HG03457 (cell line): ENCODE results near the gene KCNIP4.

Source experiments
- ATAC-seq: cut with Tn5 transposase; IDR thresholded peaks from one replicate; pipeline ENCODE4 v1.9.1; 2021; ENCODE audit warnings: moderate number of reproducible peaks; ENCODE audit not compliant: unreplicated experiment

Gene KCNIP4

DNA sequence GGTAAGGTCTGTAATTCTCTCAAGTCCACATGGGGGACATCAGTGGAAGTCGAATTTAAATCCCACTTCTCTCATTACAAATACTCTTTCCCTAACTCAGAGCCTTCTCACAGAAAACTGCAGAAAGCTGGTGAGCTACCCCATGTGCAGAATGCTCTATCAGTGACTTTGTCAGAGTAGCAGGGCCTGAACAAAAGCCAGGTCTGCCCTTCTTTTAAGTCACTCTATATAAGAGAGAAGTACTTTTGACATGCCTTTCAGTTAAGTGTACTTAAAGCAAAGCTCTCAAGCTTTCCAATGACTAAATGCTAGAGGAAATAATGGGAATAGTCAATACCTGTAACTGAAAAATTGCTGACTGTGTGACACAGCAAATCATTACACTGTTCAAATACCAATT is 323.1 kb downstream of the KCNIP4 start:
- ATAC-seq: no peak

DNA sequence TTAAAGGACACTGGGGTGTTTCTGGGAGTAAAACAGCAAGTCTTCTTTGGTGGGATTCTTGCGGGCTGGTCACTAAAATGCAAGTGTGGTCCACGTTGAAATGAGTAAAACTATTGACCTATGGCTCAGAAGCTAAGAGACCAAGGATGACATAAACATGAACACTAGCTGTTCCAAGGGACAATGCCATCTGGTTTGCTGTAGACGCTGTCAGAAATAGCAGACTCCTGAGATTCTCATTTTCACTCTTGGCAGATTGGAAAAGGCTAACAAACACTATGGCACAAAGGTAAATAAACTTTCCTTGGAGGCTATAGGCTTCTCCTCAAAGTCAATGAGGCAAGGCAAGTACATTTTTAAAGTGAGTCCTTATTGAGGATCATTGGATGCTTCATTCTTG is 343.6 kb downstream of the KCNIP4 start:
- no peak for ATAC-seq

DNA sequence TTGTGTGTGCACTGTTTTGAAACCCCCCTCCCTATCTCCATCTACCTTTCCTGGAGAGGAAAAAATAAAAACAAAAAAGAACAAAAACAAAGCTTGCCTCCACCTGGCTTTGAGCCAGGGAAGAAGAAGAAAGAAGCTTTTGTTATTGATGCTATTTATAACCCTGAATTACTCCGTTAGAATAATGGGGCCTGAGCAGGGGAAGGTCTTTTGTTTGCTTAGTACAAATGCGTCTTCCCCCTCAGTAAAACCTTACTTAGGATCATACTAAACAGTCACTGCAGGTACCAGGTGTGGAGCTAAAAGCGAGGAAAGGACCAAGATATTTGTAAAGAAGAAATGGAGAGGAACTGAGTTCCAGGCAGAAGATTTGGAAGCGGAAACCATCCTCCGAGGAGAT is 352.1 kb downstream of the KCNIP4 start:
- no peak for ATAC-seq

DNA sequence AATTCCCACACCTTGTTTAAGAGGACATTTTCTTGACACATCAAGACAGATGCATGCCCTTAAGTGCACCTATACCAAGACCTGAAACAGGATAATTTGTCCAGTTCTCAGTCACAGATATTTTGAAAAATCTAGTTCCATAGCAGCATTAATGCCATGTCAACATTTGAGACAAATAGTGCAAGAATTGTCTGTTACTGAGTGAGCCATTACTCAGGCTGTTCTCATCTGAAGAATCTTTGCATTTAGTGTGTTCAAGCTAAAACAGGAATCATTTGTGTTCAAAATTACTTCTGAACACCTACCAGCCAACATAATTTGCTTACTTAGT is 354.9 kb downstream of the KCNIP4 start:
- no peak for ATAC-seq

DNA sequence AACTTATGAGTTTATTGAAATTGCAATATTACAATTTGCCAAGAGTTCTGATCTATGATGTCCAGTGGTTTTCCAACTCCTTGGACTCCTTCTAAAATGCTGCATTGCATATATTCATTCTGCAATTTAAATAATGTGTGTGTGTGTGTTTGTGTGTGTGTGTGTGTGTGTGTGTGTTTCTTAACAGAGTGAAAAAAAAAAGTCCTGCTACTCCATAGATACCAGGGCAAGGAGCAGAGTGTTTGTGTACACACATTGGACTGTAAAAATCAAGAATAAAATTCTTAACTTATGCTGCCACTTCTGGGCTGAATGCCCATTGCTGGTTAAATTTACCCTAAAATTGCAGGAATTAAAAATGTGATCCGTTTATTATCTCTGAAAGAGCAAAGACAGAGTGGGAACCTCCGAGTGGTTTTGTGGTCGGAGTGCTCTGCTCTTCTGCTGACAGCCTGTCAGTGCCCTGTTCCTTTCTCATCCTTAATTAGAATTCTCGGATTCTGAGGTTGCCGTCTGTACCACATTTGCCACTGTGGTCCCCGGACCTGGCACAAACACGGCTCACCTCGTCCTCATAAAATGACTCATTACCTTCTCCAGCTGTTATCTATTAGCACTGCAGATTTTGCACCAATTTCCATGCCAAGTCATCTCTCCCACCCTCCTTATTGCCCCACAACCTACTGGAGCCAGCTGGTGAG is 355.5 kb downstream of the KCNIP4 start:
- ATAC-seq: no peak

DNA sequence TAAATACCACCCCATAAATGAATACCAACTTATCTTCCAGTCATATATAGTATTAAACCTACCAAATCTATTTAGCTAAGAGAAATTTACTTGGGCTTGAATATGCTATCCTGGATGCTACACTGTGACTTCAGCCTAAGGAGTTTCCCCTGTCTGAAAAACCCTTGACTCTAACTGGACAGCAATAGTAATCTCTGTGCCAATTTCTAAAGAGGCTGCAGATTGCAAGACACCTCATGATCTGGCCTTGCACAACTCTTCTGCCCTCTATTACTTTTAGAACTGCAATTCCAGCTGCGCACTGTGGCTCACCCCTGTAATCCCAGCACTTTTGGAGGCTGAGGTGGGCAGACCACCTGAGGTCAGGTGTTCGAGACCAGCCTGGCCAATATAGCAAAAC is 371.5 kb downstream of the KCNIP4 start:
- ATAC-seq: no peak

DNA sequence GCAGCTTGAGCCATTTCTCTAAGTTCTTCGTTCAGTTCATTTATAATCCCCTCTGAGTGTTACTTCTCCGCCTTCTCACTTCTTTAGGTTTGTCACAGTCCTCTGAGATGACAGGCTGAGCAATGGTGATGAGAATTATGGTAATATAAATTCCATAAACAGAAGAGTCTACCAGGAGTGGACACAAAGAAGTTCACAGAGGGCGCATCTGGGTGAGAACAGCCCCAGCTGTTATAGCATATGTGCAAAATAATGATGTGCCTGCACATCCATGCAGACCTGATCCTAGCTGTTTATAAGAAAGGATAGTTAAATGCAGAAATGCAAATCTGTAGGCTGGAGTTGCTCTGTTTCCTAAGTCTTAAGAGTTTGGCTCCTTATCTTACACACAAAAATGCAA is 377.5 kb downstream of the KCNIP4 start:
- no peak for ATAC-seq

DNA sequence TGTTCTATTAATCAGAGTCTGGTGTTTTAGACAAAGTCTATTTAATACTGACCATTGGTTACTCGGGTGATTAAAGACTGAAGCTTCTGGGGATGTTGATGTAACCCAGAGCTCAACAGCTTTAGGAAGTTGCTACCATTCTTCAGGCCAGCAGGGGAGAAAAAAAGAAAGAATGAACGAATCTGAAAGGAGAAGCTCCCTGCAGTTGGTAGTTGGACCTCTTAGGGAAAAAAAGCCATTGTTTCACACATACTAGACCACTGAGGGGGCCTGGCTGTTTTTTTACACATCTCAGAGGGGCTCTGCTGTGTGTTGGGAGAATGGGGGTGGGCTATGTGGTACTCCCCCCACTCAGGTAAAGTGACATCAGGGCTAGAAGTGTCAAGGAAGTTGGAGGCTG is 378.9 kb downstream of the KCNIP4 start:
- ATAC-seq: no peak

DNA sequence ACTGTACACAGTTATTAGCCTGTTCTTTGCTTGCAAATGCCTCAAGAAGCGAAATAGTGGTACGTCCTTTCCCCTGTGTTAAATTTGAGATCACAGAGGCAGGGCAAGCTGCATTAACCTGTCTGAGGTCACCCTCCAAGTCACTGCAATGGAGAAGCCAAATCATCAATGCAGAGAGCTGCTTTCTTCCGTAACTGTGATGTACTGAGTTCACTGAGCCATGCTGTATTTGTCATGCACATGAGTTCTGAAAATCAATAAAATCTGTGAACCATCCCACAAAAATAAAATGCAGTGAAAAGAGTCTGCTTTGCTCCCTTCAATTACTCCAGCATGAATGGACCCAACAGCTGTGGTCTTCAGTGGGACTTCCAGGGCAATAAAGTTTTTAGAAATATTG is 393.5 kb downstream of the KCNIP4 start:
- ATAC-seq: no peak

DNA sequence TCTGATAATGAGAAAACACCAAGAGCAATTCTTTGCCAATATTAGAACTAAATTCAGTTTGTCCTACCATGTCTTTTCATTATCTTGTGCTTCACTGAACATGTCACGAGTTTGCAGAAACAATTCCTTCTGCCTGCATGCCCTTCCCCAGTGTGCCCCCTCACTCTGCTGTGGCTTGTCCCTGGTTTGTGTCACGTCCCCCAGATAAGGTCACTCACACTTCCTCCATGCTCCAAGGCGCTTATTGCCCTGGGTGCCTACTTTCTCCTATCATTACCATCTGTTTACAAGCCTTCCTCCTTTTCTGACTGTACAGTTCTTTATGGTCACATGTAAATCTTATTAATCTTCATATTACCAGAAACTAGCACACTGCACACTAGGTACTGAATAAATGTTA is 394.1 kb downstream of the KCNIP4 start:
- ATAC-seq: no peak

DNA sequence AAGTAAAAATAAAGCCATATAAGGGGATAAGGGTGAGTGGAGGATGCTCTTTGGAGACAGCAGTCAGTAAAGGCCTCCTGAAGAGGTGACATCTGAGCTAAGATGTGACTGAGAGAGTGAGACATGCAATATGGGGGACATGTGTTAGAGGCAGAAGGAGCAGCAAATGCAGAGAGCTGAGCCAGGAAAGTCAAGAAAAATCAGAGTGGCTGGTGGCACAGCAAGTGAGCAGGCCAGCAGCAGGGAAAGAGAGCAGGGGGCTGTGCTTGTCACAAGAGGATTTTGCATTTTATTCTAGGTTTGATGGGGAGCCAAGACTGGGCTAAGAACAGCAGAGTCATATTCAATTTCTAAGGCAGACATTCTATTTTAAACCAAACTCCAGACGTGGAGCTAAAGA is 394.5 kb downstream of the KCNIP4 start:
- no peak for ATAC-seq

DNA sequence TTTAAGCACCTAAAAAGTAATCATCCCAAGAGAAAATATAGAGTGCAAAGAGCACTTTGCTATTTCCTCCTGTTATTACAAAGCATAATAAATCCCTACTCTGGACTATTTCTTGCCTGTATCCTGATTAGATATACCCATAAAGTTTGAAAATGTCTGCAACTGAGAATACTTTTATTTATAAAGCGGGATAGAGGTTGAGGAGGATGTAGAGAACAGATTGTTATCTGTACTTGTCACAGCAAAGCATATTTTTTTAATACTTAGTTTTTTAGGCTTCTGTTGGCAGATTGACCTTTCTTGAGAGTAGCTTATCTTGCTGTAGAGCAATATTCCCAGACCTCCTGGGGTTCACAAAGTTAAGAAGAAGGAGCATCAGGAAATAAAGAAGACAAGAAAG is 396.1 kb downstream of the KCNIP4 start:
- no peak for ATAC-seq

DNA sequence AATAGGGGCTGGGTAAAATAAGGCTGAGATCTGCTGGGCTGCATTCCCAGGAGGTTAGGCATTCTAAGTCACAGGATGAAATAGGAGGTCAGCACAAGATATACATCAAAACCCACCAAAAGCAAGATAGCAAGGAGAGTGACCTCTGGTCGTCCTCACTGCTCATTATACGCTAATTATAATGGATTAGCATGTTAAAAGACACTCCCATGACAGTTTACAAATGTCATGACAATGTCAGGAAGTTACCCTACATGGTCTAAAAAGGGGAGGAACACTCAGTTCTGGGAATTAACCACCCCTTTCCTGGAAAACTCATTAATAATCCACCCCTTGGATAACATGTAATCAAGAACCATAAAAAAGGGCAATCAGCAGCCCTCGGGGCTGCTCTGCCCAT is 403.6 kb downstream of the KCNIP4 start:
- no peak for ATAC-seq

DNA sequence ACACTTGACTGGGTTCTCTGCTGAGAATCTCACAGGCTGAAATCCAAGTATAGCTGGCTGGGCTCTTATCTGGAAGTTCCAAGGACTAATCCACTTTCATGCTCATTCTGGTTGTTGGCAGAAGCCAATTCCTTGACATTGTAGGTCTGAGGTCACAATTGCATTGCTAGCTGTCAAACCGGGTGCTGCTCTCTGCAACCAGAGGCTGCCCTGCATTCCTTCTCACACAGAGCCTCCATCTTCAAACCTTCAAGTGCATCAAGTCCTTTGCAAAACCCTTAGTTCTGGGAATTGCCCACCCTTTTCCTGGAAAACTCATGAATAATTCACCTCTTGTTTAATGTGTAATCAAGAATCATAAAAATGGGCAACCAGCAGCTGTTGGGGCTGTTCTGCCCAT is 404.2 kb downstream of the KCNIP4 start:
- ATAC-seq: no peak

DNA sequence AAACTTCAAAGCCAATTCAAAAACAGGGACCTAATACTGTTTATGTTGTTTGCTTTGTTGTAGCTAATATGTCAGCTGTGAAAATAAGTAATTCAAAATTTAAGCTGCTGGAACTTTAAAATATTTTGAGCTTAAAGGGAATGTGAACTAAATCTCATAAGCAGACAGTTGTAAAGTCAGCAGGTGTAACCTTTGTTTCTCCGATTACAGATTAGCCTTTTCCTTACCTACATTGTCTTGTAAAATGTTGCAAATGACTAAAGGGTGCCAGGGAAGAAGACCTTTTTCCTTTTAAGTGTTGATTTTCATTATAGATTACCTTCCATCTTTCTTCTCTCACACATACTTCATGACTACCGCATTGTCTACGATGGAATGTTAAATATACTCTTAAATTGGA is 405.1 kb downstream of the KCNIP4 start:
- ATAC-seq: no peak

DNA sequence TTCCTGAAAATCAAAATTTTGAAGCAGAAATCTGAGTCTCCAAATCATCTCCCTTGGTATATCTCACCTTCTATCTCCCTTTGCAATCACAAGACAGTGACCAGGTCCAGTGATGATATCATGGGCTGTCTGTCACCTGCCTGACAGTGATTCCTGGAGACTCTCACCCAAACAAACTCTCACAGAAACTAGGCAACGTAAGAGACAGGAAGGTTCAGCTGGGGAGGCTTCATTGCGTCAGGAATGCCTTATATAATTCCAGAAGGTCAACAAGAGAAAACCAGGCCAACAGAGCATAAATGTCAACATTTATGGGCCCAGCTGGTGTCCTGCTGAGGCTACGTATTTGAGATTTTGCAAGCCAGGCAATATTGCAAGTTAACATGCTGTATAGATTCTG is 412.7 kb downstream of the KCNIP4 start:
- ATAC-seq: no peak

DNA sequence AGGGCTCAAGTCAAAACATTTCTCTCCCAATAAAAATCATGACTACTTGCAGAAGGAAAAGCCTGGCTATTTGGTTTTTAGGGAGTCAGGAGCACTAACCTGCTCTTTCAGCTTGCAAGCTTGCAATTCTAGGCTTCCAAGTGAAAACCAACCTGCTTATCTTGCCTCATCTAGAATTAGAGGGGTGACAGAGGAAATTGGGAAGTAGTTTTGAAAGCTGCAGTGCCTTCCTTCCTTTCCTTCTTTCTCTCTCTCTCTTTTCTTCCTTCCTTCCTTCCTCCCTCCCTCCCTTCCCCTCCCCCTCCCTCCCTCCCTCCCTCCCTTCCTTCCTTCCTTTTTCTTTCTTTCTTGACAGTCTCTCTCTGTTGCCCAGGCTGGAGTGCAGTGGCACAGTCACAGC is 417.5 kb downstream of the KCNIP4 start:
- ATAC-seq: no peak

DNA sequence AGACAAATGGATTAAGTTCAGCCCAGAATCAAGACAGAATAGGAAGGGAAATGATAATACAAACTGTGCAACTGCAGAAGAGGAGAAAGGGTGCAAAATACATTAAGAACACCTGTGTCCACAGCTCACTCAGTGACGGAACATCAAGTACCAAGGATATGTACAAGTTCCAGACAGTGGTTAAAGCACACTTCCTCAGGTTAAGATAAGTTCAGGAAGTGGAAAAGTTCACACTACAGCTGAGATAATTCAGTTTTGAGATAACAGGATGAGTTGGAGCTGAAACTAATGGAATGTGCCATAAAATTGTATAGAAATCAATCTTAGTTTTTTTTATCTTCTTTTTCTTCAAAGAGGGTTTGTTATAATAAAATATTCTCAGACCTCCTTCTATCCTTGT is 419.4 kb downstream of the KCNIP4 start:
- no peak for ATAC-seq

DNA sequence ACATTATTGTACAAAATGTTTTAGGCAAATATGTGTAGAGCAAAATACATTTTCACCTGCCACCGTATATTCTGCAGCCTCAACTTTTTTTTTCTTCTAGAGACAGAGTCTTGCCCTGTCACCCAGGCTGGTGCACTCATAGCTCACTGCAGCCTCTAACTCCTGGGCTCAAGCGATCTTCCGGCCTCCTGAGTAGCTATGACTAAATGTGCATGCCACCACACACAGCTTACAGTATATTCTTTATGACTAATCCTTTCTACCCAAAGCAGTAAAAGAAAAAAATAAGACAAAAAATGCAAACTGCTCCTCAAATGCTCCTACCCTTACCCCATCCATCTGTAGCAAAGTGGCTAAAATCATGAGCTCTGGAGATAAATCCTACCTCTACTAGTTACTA is 426.3 kb downstream of the KCNIP4 start:
- no peak for ATAC-seq

DNA sequence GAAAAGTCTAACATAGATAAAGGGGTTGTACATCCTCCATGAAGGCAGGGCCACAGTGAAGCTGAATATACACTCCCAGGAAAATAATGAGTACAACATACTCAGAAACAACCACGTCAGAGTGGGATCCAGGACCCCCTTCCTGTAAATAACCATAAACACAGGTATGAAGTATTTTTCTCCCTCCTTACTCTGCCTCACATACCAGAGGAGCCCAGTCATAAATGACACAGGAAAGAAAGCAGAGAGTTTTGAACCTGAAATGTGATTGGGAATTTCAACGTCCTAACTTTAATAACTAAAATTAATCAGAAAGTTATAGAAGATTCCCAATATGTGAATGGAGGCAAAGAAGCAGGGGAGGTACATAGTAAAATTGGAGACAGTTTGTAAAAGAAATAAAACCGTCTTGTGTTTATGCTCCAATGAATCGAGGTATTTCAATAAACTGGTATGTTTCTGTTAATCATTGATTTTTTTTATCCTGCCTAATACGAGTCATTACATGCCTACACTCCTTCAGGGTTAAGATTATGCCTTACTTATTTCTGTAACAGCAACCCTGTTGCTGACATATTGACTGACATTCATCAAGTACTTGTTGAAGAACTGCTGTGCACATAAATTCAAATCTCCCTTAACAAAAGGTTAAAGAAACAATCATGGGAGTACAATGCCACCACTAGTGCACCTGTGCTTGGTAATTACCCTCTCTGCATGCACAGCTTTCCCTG is 431.3 kb downstream of the KCNIP4 start:
- no peak for ATAC-seq

DNA sequence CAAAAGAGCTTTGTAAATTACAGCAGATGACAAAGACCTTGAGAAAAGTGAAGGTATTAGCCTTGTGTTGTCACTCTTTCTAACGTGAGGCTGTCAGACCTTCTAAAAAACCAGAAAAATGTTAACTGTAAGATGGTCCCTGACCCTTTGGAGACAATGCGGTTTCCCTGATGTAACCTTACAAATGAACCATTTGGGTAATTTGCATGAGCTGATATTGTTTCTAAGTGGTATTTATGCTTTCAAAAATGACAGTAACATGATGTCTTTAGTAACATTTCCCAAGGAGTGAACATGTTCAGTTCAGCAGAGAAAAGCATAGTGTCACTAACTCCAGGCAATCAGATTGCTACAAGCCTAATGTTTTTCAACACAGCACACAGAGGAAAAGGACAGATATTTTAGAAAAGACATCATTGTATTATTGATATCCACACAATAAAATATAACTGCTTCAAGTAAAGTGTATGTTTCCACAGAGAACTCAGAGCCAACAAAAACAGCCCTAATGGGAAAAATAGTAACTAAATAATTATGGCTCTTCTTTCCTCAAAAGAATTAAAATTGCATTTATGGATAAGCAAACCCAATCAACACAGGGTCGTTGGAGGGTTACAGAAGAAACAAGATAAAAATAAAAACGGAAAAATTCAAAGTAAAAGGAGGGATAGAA is 434.4 kb downstream of the KCNIP4 start:
- no peak for ATAC-seq

DNA sequence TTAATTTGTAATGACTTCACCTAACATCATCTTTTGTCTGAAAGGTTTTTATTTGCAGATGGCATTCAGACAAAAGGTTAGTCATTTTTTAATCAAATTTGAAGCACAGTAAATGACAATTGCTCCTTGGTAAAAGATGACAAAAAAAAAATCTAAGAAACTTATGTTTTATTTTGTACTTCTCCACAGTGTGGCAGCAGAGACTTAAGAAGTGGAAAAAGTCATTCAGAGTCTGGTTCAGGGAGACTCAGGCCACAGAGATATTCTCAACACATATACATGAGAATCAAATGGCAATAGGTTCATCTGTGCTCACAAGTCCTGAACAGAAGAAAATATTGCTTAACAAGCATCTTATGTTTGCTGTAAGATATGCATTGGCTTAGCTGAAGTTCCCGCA is 436.2 kb downstream of the KCNIP4 start:
- ATAC-seq: no peak
